MM.1S (cell line): Measurements from ENCODE around the gene BLOC1S4.

Experiments used
- DNase-seq: peaks from one replicate; pipeline ENCODE4 v3.0.0-alpha.2; 2015
- H2AFZ ChIP-seq: fragments of 300-600 bp; sonication (generic); 2 replicates; pipeline ENCODE4 v1.6.0; 2016; ENCODE audit warnings: antibody characterized with exemption, low read length
- H3F3A ChIP-seq: fragments of 300-600 bp; sonication (generic); 2 replicates; pipeline ENCODE4 v1.6.1; 2016; ENCODE audit warnings: mild to moderate bottlenecking, antibody characterized with exemption, low read length, moderate library complexity, mixed read lengths; ENCODE audit not compliant: insufficient read depth
- H3K27ac ChIP-seq: fragments of 300-600 bp; sonication (generic); 2 replicates; pipeline ENCODE4 v1.5.1; 2016; ENCODE audit warnings: mild to moderate bottlenecking, low read length
- H3K27me3 ChIP-seq: fragments of 300-600 bp; sonication (generic); replicated peaks from 2 replicates; pipeline ENCODE4 v1.6.0; 2016; ENCODE audit warnings: low read length; ENCODE audit not compliant: insufficient read depth
- H3K36me3 ChIP-seq: fragments of 300-600 bp; sonication (generic); replicated peaks from 2 replicates; pipeline ENCODE4 v1.6.1; 2016; ENCODE audit warnings: mild to moderate bottlenecking, low read length, mixed read lengths; ENCODE audit not compliant: insufficient read depth
- H3K4me1 ChIP-seq: fragments of 300-600 bp; sonication (generic); 2 replicates; pipeline ENCODE4 v1.6.1; 2016; ENCODE audit warnings: low read length, mixed read lengths
- H3K4me2 ChIP-seq: fragments of 300-600 bp; sonication (generic); 2 replicates; pipeline ENCODE4 v1.6.0; 2016; ENCODE audit warnings: low read depth, low read length
- H3K4me3 ChIP-seq: fragments of 300-600 bp; sonication (generic); 2 replicates; pipeline ENCODE4 v1.5.1; 2016; ENCODE audit warnings: low read length, mixed read lengths
- H3K79me2 ChIP-seq: fragments of 300-600 bp; sonication (generic); 2 replicates; pipeline ENCODE4 v1.6.1; 2016; ENCODE audit warnings: mixed run types, low read length, mixed read lengths
- H3K9ac ChIP-seq: fragments of 300-600 bp; sonication (generic); 2 replicates; pipeline ENCODE4 v1.6.1; 2016; ENCODE audit warnings: low read length, mixed read lengths
- H3K9me2 ChIP-seq: fragments of 300-600 bp; sonication (generic); replicated peaks from 2 replicates; pipeline ENCODE4 v1.6.1; 2016; ENCODE audit warnings: mild to moderate bottlenecking, low read length, mixed read lengths; ENCODE audit not compliant: insufficient read depth
- H3K9me3 ChIP-seq: fragments of 300-600 bp; sonication (generic); replicated peaks from 2 replicates; pipeline ENCODE4 v1.6.1; 2016; ENCODE audit warnings: mild to moderate bottlenecking, low read length, mixed read lengths; ENCODE audit not compliant: insufficient read depth
- H4K20me1 ChIP-seq: fragments of 300-600 bp; sonication (generic); 2 replicates; pipeline ENCODE4 v1.6.1; 2016; ENCODE audit warnings: mild to moderate bottlenecking, low read length, moderate library complexity, mixed read lengths; ENCODE audit not compliant: insufficient read depth
- CTCF ChIP-seq: fragments of 300-600 bp; sonication (generic); IDR thresholded peaks from 2 replicates; pipeline ENCODE4 v1.5.1; 2016; ENCODE audit warnings: antibody characterized with exemption, low read length, mixed read lengths
- EZH2 ChIP-seq: fragments of 300-600 bp; sonication (generic); optimal IDR thresholded peaks from 2 replicates; pipeline ENCODE3; 2017; ENCODE audit warnings: low read depth, mild to moderate bottlenecking, antibody characterized with exemption, low read length, mixed read lengths
- EZH2phosphoT487 ChIP-seq: fragments of 300-600 bp; sonication (generic); IDR thresholded peaks from 2 replicates; pipeline ENCODE4 v1.6.1; 2018; ENCODE audit warnings: antibody characterized with exemption, low read length

Gene BLOC1S4

DNA sequence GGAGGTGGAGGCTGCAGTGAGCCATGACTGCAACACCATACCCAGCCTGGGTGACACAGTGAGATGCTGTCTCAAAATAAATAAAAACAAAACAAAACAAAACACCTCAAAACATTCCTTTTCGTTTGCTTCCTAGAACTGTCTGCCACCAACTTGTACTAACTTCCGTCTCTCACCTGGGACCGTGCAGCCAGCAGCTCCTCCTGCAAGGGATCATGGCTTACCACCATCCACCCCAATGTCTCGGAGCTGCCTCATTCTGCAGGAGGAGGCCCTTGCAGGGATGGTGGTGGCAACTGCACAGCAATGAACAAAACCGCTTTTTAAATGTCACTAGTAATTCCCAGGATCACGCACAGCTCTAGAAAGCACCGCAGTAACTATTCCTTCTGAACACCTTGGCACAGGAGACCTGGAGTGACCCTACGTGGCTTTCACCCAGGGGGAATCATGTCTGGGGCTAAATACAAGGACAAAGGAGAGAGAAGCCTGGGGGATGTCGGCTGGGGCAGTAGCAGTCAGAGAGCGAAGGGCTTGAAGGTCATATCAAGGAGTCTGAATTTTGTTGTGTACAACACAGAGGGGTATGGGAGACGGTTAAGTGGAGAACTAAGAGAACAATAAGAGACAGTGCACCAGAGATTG is 49.1 kb downstream of the BLOC1S4 start:
- Histone ChIP-seq H3K79me2 (no peaks in the 10 kb centered on the region), H3K9me2 (no peaks in the 10 kb centered on the region), H3K9ac (no peak overlapping the region), H3K36me3 (no peaks in the 10 kb centered on the region), H4K20me1 (no peaks in the 10 kb centered on the region), H3F3A (no peaks in the 10 kb centered on the region), H3K27ac (no peak overlapping the region), H3K27me3 (peaks cover 16% of the 10 kb centered on the region; the same call in 1 of the 2 replicates), H3K4me2 (no peak overlapping the region), H3K9me3 (no peaks in the 10 kb centered on the region), H3K4me3 (no peak overlapping the region), H3K4me1 (no peaks in the 10 kb centered on the region), H2AFZ (no peak overlapping the region)
- no peak for TF ChIP-seq EZH2phosphoT487
- no peak for TF ChIP-seq EZH2
- TF ChIP-seq CTCF: no peak
- no peak for DNase-seq

- DNase-seq: no peak
- Histone ChIP-seq H3K9me2 (no peaks in the 10 kb centered on the region), H3K4me3 (no peak overlapping the region), H3K9me3 (no peaks in the 10 kb centered on the region), H3K27ac (no peak overlapping the region), H3K4me1 (no peaks in the 10 kb centered on the region), H3F3A (no peaks in the 10 kb centered on the region), H4K20me1 (no peaks in the 10 kb centered on the region), H3K27me3 (peaks cover 16% of the 10 kb centered on the region; the same call in 1 of the 2 replicates), H2AFZ (no peak overlapping the region), H3K79me2 (no peaks in the 10 kb centered on the region), H3K4me2 (no peak overlapping the region), H3K36me3 (no peaks in the 10 kb centered on the region), H3K9ac (no peak overlapping the region)
- no peak for TF ChIP-seq EZH2phosphoT487
These were observed 49.7 kb downstream of the BLOC1S4 start for GRCh38 chr4:6765703-6766102.
